AG08396 (cell line): ENCODE results near the gene BCAT1.

Source experiments
- DNase-seq: peaks from one replicate; pipeline ENCODE4 v3.0.0; 2012; ENCODE audit warnings: low spot score, mixed read lengths

BCAT1 gene

GRCh38 chr12:24760606-24761378, 188.1 kb downstream of the BCAT1 start:
- DNase-seq = no peak

GRCh38 chr12:24760162-24760561, 188.7 kb downstream of the BCAT1 start:
- DNase-seq = no peak
